ENCODE measurements around the gene ACVR1. TPM values are rescaled to one million over a fixed set of nuclear protein-coding genes. Genes with fewer than 3 reads are reported as not detected.

ACVR1 gene
- total RNA-seq, 1 donor from 2014 or later, result 28.9 TPM

- intact Hi-C loops (cut with DNase I), result no loop called here
- no peak for ATAC-seq (ENCODE audit: poor library complexity)
- no peak for DNase-seq
Measured at GRCh38 chr2:157866666-157867642, 9.2 kb downstream of the ACVR1 start.

GRCh38 chr2:157866202-157866601, 9.9 kb downstream of the ACVR1 start:
- intact Hi-C loops (cut with DNase I), result no loop called here
- no peak for DNase-seq
- ATAC-seq (ENCODE audit: poor library complexity), result peak; percentile 22

GRCh38 chr2:157864857-157865430, 11.2 kb downstream of the ACVR1 start:
- no peak for ATAC-seq (ENCODE audit: poor library complexity)
- intact Hi-C loops (cut with DNase I), result no loop called here
- DNase-seq, result no peak

- intact Hi-C loops (cut with DNase I), result no loop called here
- ATAC-seq (ENCODE audit: poor library complexity) (no peak), DNase-seq (no peak)
Measured at GRCh38 chr2:157858846-157859245, 17.3 kb downstream of the ACVR1 start.

- intact Hi-C loops (cut with DNase I), result no loop called here
- no peak for DNase-seq
- no peak for ATAC-seq (ENCODE audit: poor library complexity)
Measured at GRCh38 chr2:157857881-157858280, 18.2 kb downstream of the ACVR1 start.

- DNase-seq (no peak), ATAC-seq (ENCODE audit: poor library complexity) (no peak)
- intact Hi-C loops (cut with DNase I), result no loop called here
Measured at GRCh38 chr2:157856187-157856515, 20.0 kb downstream of the ACVR1 start.

GRCh38 chr2:157853820-157854219, 22.3 kb downstream of the ACVR1 start:
- DNase-seq (no peak), ATAC-seq (ENCODE audit: poor library complexity) (peak; percentile 65)
- intact Hi-C loops (cut with DNase I), result no loop called here

- DNase-seq (no peak), ATAC-seq (ENCODE audit: poor library complexity) (no peak)
- intact Hi-C loops (cut with DNase I), result no loop called here
Measured at GRCh38 chr2:157853211-157853610, 22.9 kb downstream of the ACVR1 start.

- intact Hi-C loops (cut with DNase I), result no loop called here
- ATAC-seq (ENCODE audit: poor library complexity) (no peak), DNase-seq (no peak)
Measured at GRCh38 chr2:157849591-157849990, 26.5 kb downstream of the ACVR1 start.

- DNase-seq (no peak), ATAC-seq (ENCODE audit: poor library complexity) (no peak)
- intact Hi-C loops (cut with DNase I), result no loop called here
Measured at GRCh38 chr2:157848213-157848612, 27.9 kb downstream of the ACVR1 start.

GRCh38 chr2:157845081-157845480, 31.0 kb downstream of the ACVR1 start:
- intact Hi-C loops (cut with DNase I), result no loop called here
- ATAC-seq (ENCODE audit: poor library complexity), result no peak

GRCh38 chr2:157843935-157844334, 32.2 kb downstream of the ACVR1 start:
- no peak for DNase-seq
- intact Hi-C loops (cut with DNase I), result no loop called here
- no peak for ATAC-seq (ENCODE audit: poor library complexity)

More at GRCh38 chr2:157845081-157845480, 31.0 kb downstream of the ACVR1 start:
- no peak for DNase-seq

- ATAC-seq (ENCODE audit: poor library complexity) (no peak), DNase-seq (no peak)
- intact Hi-C loops (cut with DNase I), result no loop called here
Measured at GRCh38 chr2:157843081-157843480, 33.0 kb downstream of the ACVR1 start.

- peak; percentile 31 for ATAC-seq (ENCODE audit: poor library complexity)
Measured at GRCh38 chr2:157842106-157842879, 33.8 kb downstream of the ACVR1 start.

GRCh38 chr2:157841485-157841884, 34.6 kb downstream of the ACVR1 start:
- ATAC-seq (ENCODE audit: poor library complexity) (no peak), DNase-seq (no peak)
- intact Hi-C loops (cut with DNase I), result no loop called here

More at GRCh38 chr2:157842106-157842879, 33.8 kb downstream of the ACVR1 start:
- intact Hi-C loops (cut with DNase I), result no loop called here
- DNase-seq, result no peak

- DNase-seq, result peak; percentile 63
- intact Hi-C loops (cut with DNase I), result no loop called here
- ATAC-seq (ENCODE audit: poor library complexity), result peak; percentile 65
Measured at GRCh38 chr2:157840568-157841156, 35.5 kb downstream of the ACVR1 start.

GRCh38 chr2:157839822-157840221, 36.3 kb downstream of the ACVR1 start:
- ATAC-seq (ENCODE audit: poor library complexity), result no peak
- DNase-seq, result no peak
- intact Hi-C loops (cut with DNase I), result loop anchor here (10.0 kb wide), 1 partner anchor 55 kb away; no protein-coding TSS in a partner anchor

- ATAC-seq (ENCODE audit: poor library complexity) (peak; percentile 29), DNase-seq (no peak)
- intact Hi-C loops (cut with DNase I), result loop anchor here (10.0 kb wide), 1 partner anchor 54 kb away; no protein-coding TSS in a partner anchor
Measured at GRCh38 chr2:157839162-157839801, 36.8 kb downstream of the ACVR1 start.
